Measurements from ENCODE around the gene RBMS1.
"Not testable (repeated sequence)": the region's sequence is repeated elsewhere in the genome, so short reads cannot be mapped to it uniquely, and the experiment has no call there.

RBMS1 gene

GRCh38 chr2:160501370-160501769 lies 7.8 kb upstream of the RBMS1 start:
- no peak for DNase-seq

- DNase-seq, result no peak
These were observed 6.3 kb upstream of the RBMS1 start for GRCh38 chr2:160499865-160500264.

GRCh38 chr2:160498137-160498536 lies 4.5 kb upstream of the RBMS1 start:
- DNase-seq, result no peak

GRCh38 chr2:160494201-160494644 lies 616 bp upstream of the RBMS1 start:
- no peak for DNase-seq

GRCh38 chr2:160492401-160493226 lies 993 bp downstream of the RBMS1 start:
- peak; percentile 81 for DNase-seq

- DNase-seq, result no peak
These were observed 1.7 kb downstream of the RBMS1 start for GRCh38 chr2:160491911-160492371.

GRCh38 chr2:160490733-160491685 lies 2.6 kb downstream of the RBMS1 start:
- no peak for DNase-seq

- DNase-seq, result no peak
These were observed 4.5 kb downstream of the RBMS1 start for GRCh38 chr2:160489111-160489510.

GRCh38 chr2:160488289-160488688 lies 5.3 kb downstream of the RBMS1 start:
- not testable (repeated sequence) for DNase-seq

- no peak for DNase-seq
These were observed 7.3 kb downstream of the RBMS1 start for GRCh38 chr2:160486341-160486740.

- no peak for DNase-seq
These were observed 8.6 kb downstream of the RBMS1 start for GRCh38 chr2:160484859-160485520.

- DNase-seq, result no peak
These were observed 10.9 kb downstream of the RBMS1 start for GRCh38 chr2:160482673-160483072.

GRCh38 chr2:160479269-160479668 lies 14.3 kb downstream of the RBMS1 start:
- DNase-seq, result no peak

- DNase-seq, result no peak
These were observed 14.9 kb downstream of the RBMS1 start for GRCh38 chr2:160478660-160479059.

GRCh38 chr2:160477032-160477431 lies 16.6 kb downstream of the RBMS1 start:
- no peak for DNase-seq

GRCh38 chr2:160474891-160475787 lies 18.5 kb downstream of the RBMS1 start:
- DNase-seq, result no peak

GRCh38 chr2:160474319-160474645 lies 19.3 kb downstream of the RBMS1 start:
- no peak for DNase-seq

- DNase-seq, result no peak
These were observed 19.9 kb downstream of the RBMS1 start for GRCh38 chr2:160473468-160474318.

GRCh38 chr2:160472839-160473251 lies 20.8 kb downstream of the RBMS1 start:
- DNase-seq, result no peak

GRCh38 chr2:160471950-160472349 lies 21.7 kb downstream of the RBMS1 start:
- DNase-seq, result no peak

GRCh38 chr2:160469621-160470204 lies 23.9 kb downstream of the RBMS1 start:
- no peak for DNase-seq
